Natural killer cell (primary cell): Measurements from ENCODE around the gene TMEM135. TPM values are rescaled to one million over a fixed set of nuclear protein-coding genes. Genes with fewer than 3 reads are reported as not detected.

ENCODE experiments used
- ATAC-seq, 3 donors: fragments of 150-1000 bp in 2 of 3; fragments of 200-7000 bp in 1 of 3; cut with Tn5 transposase; 1 replicate in 1 of 3; 2 replicates in 2 of 3; pipeline ENCODE4 v1.10.0; 2021; ENCODE audit warnings: mild to moderate bottlenecking in 2 of 3, moderate library complexity in 2 of 3
- DNase-seq, 2 donors: peaks; one replicate each; pipeline versions ENCODE4 v3.0.0 to v3.0.0-alpha.2; 2013 to 2021; ENCODE audit warnings: mixed read lengths in 1 of 2
- H3K27ac ChIP-seq: one replicate; pipeline ENCODE4 v1.5.1; 2013; ENCODE audit warnings: mild to moderate bottlenecking, low read length
- H3K27me3 ChIP-seq: one replicate; pipeline ENCODE4 v1.6.1; 2013; ENCODE audit warnings: low read length; ENCODE audit not compliant: control insufficient read depth, insufficient read depth
- H3K36me3 ChIP-seq: one replicate; pipeline ENCODE4 v1.6.1; 2013; ENCODE audit warnings: low read length; ENCODE audit not compliant: control insufficient read depth, insufficient read depth
- H3K4me1 ChIP-seq: one replicate; pipeline ENCODE4 v1.6.1; 2013; ENCODE audit warnings: low read length; ENCODE audit not compliant: control insufficient read depth, insufficient read depth
- H3K4me3 ChIP-seq: one replicate; pipeline ENCODE4 v1.5.1; 2013; ENCODE audit warnings: low read length
- H3K9me3 ChIP-seq: one replicate; pipeline ENCODE4 v1.6.1; 2013; ENCODE audit warnings: low read length; ENCODE audit not compliant: control insufficient read depth, insufficient read depth
- H3K27ac Mint-ChIP-seq, 2 donors: one replicate each; pipeline ENCODE4 v1.8.0; 2022; ENCODE audit warnings: mild to moderate bottlenecking in 2 of 2, mixed read lengths in 2 of 2, moderate library complexity in 1 of 2
- H3K27me3 Mint-ChIP-seq, 2 donors: one replicate each; pipeline ENCODE4 v1.8.0; 2022; ENCODE audit warnings: low read depth in 2 of 2, mixed read lengths in 2 of 2
- H3K36me3 Mint-ChIP-seq: one replicate; pipeline ENCODE4 v1.8.0; 2022; ENCODE audit warnings: mixed read lengths
- H3K4me1 Mint-ChIP-seq, 2 donors: one replicate each; pipeline ENCODE4 v1.8.0; 2022; ENCODE audit warnings: mixed read lengths in 2 of 2
- H3K4me3 Mint-ChIP-seq: one replicate; pipeline ENCODE4 v1.8.0; 2022; ENCODE audit warnings: mild to moderate bottlenecking, moderate library complexity, mixed read lengths
- H3K9me3 Mint-ChIP-seq, 2 donors: one replicate each; pipeline ENCODE4 v1.8.0; 2022; ENCODE audit warnings: mixed read lengths in 2 of 2
- CTCF ChIP-seq: fragments of 200-600 bp; IDR thresholded peaks from one replicate; pipeline ENCODE4 v1.8.0; 2022; ENCODE audit warnings: antibody characterized with exemption
- WGBS: methylation state at CpG from one replicate; pipeline ENCODE4 v1.1.7; 2013; ENCODE audit warnings: missing lambda C conversion rate; ENCODE audit not compliant: insufficient coverage; 5-methylcytosine and 5-hydroxymethylcytosine counted together
- intact Hi-C: fragments of 100-400 bp; cut with micrococcal nuclease; formaldehyde crosslinking; loops from one replicate; pipeline ENCODE4 v1.14.2; 2022
- total RNA-seq, 4 donors: library from RNA; stranded (reverse); fragments of 120-200 nt in 1 of 4; gene quantifications; one replicate each; pipeline versions ENCODE4 v1.2.3 to v1.2.4, GENCODE V29; 2013 to 2022

The TMEM135 gene
- total RNA-seq, 3 donors from 2014 or later (not counting 1 experiment from before 2014, with no cell fraction given), result 18.8 to 42.0 (median 36.1) TPM

DNA sequence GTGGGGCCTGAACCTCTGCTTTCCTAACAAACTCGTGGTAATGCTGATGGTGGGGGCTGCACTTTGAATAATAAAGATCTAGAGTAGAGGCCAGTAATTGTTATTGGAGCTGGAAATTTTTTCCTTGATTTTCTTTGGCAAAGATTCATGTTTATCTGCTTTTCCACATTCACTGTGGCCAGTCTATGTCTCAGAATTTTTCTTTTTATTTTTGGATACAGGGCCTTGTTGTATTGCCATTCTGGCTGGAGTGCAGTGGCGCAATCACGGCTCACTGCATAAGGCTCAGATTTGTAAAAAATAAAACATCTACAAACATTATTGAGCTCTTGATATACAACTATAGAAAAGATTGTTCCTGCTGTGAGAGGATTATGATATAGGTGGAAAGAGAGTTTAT lies 1.6 kb downstream of the TMEM135 start:
- peak overlapping the region; percentile 97 for H3K4me3 Mint-ChIP-seq
- no peaks in the 10 kb centered on the region for H3K9me3 Mint-ChIP-seq
- H3K4me1 Mint-ChIP-seq, result peaks cover 50 to 62% of the 10 kb centered on the region in 2 donors

DNA sequence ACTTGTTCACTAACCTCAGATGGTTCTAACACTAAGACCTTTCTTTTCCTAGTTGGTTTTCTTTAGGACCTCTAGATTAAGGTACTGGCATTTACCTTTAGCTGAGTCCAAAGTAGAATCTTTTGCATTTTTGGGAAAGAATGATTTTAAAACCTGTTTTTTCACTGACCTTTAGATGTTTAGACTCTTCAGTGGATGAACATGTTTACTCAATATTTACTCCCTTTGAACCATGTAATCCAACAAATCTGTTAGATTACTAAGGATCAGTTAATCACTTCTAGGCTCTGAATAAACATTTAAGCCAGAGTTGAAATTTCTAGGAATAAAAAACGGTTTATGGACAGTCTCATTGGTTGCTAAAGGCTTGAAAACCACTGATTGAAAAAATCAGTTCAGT lies 6.2 kb downstream of the TMEM135 start:
- no peaks in the 10 kb centered on the region for H3K9me3 Mint-ChIP-seq
- Histone ChIP-seq H3K9me3 (no peaks in the 10 kb centered on the region), H3K36me3 (peaks cover 9% of the 10 kb centered on the region), H3K27ac (no peak overlapping the region), H3K4me1 (no peaks in the 10 kb centered on the region), H3K4me3 (no peak overlapping the region), H3K27me3 (no peaks in the 10 kb centered on the region)
- no peak for ATAC-seq
- no peaks in the 10 kb centered on the region for H3K27me3 Mint-ChIP-seq
- H3K4me1 Mint-ChIP-seq, result peaks cover 38 to 41% of the 10 kb centered on the region in 2 donors
- intact Hi-C loops, result no loop called here
- DNase-seq, result no peak
- no peaks in the 10 kb centered on the region for H3K36me3 Mint-ChIP-seq
- no peak overlapping the region for H3K27ac Mint-ChIP-seq
- WGBS, result 93% methylated on average over 1 of the region's 1 CpG
- TF ChIP-seq CTCF, result no peak
- no peak overlapping the region for H3K4me3 Mint-ChIP-seq

More for the DNA sequence above, 1.6 kb downstream of the TMEM135 start:
- Mint-ChIP-seq H3K27me3 (peaks cover 0 to 2% of the 10 kb centered on the region in 2 donors), H3K36me3 (no peaks in the 10 kb centered on the region), H3K27ac (peak overlapping the region; percentile 88 to 95)
- H3K27me3 ChIP-seq, result no peaks in the 10 kb centered on the region
- ATAC-seq, result no peak
- no peak for DNase-seq
- intact Hi-C loops, result no loop called here
- peaks cover 5% of the 10 kb centered on the region for H3K36me3 ChIP-seq
- H3K4me1 ChIP-seq, result peaks cover 16% of the 10 kb centered on the region
- H3K4me3 ChIP-seq, result no peak overlapping the region
- no peak for TF ChIP-seq CTCF
- WGBS, result 88% methylated on average over 1 of the region's 3 CpGs
- H3K27ac ChIP-seq, result no peak overlapping the region
- no peaks in the 10 kb centered on the region for H3K9me3 ChIP-seq

GRCh38 chr11:87046824-87047223 lies 9.1 kb downstream of the TMEM135 start:
- no peak overlapping the region for H3K4me3 Mint-ChIP-seq
- Histone ChIP-seq H3K27ac (no peak overlapping the region), H3K4me1 (no peaks in the 10 kb centered on the region), H3K27me3 (no peaks in the 10 kb centered on the region), H3K4me3 (no peak overlapping the region), H3K36me3 (peaks cover 9% of the 10 kb centered on the region), H3K9me3 (no peaks in the 10 kb centered on the region)
- ATAC-seq (no peak), DNase-seq (no peak)
- no peaks in the 10 kb centered on the region for H3K9me3 Mint-ChIP-seq
- no peak for TF ChIP-seq CTCF
- no peaks in the 10 kb centered on the region for H3K27me3 Mint-ChIP-seq
- intact Hi-C loops, result no loop called here
- peaks cover 8 to 12% of the 10 kb centered on the region in 2 donors for H3K4me1 Mint-ChIP-seq
- WGBS, result no CpG with 5 or more reads among the region's 2 CpGs
- no peak overlapping the region for H3K27ac Mint-ChIP-seq
- H3K36me3 Mint-ChIP-seq, result no peaks in the 10 kb centered on the region

GRCh38 chr11:87056091-87056490 lies 18.4 kb downstream of the TMEM135 start:
- H3K27me3 Mint-ChIP-seq, result no peaks in the 10 kb centered on the region
- no peak for DNase-seq
- Histone ChIP-seq H3K9me3 (no peaks in the 10 kb centered on the region), H3K4me1 (no peaks in the 10 kb centered on the region), H3K36me3 (no peaks in the 10 kb centered on the region), H3K4me3 (no peak overlapping the region), H3K27ac (no peak overlapping the region), H3K27me3 (no peaks in the 10 kb centered on the region)
- H3K36me3 Mint-ChIP-seq, result no peaks in the 10 kb centered on the region
- peak overlapping the region in 1 of 2 donors; percentile 54 for H3K27ac Mint-ChIP-seq
- ATAC-seq, result no peak
- 82% methylated on average over 3 of the region's 3 CpGs for WGBS
- no peak overlapping the region for H3K4me3 Mint-ChIP-seq
- TF ChIP-seq CTCF, result no peak
- H3K4me1 Mint-ChIP-seq, result peaks cover 12 to 22% of the 10 kb centered on the region in 2 donors
- intact Hi-C loops, result no loop called here
- H3K9me3 Mint-ChIP-seq, result no peaks in the 10 kb centered on the region
